ENCODE data around the gene PDLIM1.
A peak's percentile ranks its signal among the peaks of the same experiment; 100 is the strongest.
"Not testable (repeated sequence)": the region's sequence is repeated elsewhere in the genome, so short reads cannot be mapped to it uniquely, and the experiment has no call there.

Gene PDLIM1

GRCh38 chr10:95246582-95247051 lies 44.2 kb downstream of the PDLIM1 start:
- peaks cover 2 to 9% of the 10 kb centered on the region in 2 donors for H3K4me1 ChIP-seq (ENCODE audit: control insufficient read depth in 2 of 2, insufficient read depth in 2 of 2, low read length in 2 of 2)
- no peak overlapping the region for H3K4me3 ChIP-seq (ENCODE audit: low read length in 2 of 2)
- no peak overlapping the region for H3K9ac ChIP-seq (ENCODE audit: low read depth in 1 of 2, low read length in 2 of 2)
- no peak overlapping the region for H3K27ac ChIP-seq (ENCODE audit: low read depth in 2 of 2, low read length in 2 of 2)
- no peaks in the 10 kb centered on the region for H3K27me3 ChIP-seq (ENCODE audit: control insufficient read depth in 2 of 2, insufficient read depth in 2 of 2, low read length in 2 of 2)
- H3K36me3 ChIP-seq (ENCODE audit: control insufficient read depth in 2 of 2, insufficient read depth in 2 of 2, low read length in 2 of 2): peaks cover 50 to 54% of the 10 kb centered on the region in 2 donors
- H3K9me3 ChIP-seq (ENCODE audit: control insufficient read depth in 2 of 2, low read length in 2 of 2): no peaks in the 10 kb centered on the region

- Histone ChIP-seq H3K9me3 (ENCODE audit: control insufficient read depth in 2 of 2, low read length in 2 of 2) (no peaks in the 10 kb centered on the region), H3K27ac (ENCODE audit: low read depth in 2 of 2, low read length in 2 of 2) (no peak overlapping the region), H3K36me3 (ENCODE audit: control insufficient read depth in 2 of 2, insufficient read depth in 2 of 2, low read length in 2 of 2) (peaks cover 55 to 58% of the 10 kb centered on the region in 2 donors), H3K4me3 (ENCODE audit: low read length in 2 of 2) (no peak overlapping the region), H3K27me3 (ENCODE audit: control insufficient read depth in 2 of 2, insufficient read depth in 2 of 2, low read length in 2 of 2) (no peaks in the 10 kb centered on the region), H3K9ac (ENCODE audit: low read depth in 1 of 2, low read length in 2 of 2) (no peak overlapping the region), H3K4me1 (ENCODE audit: control insufficient read depth in 2 of 2, insufficient read depth in 2 of 2, low read length in 2 of 2) (peaks cover 2 to 9% of the 10 kb centered on the region in 2 donors)
Observed at GRCh38 chr10:95245425-95246055, 45.3 kb downstream of the PDLIM1 start.

- no peaks in the 10 kb centered on the region for H3K9me3 ChIP-seq (ENCODE audit: control insufficient read depth in 2 of 2, low read length in 2 of 2)
- H3K27me3 ChIP-seq (ENCODE audit: control insufficient read depth in 2 of 2, insufficient read depth in 2 of 2, low read length in 2 of 2): no peaks in the 10 kb centered on the region
- peak overlapping the region in 1 of 2 donors; percentile 2 for H3K27ac ChIP-seq (ENCODE audit: low read depth in 2 of 2, low read length in 2 of 2)
- peaks cover 1 to 5% of the 10 kb centered on the region in 2 donors for H3K4me1 ChIP-seq (ENCODE audit: control insufficient read depth in 2 of 2, insufficient read depth in 2 of 2, low read length in 2 of 2)
- no peak overlapping the region for H3K4me3 ChIP-seq (ENCODE audit: low read length in 2 of 2)
- no peak overlapping the region for H3K9ac ChIP-seq (ENCODE audit: low read depth in 1 of 2, low read length in 2 of 2)
- H3K36me3 ChIP-seq (ENCODE audit: control insufficient read depth in 2 of 2, insufficient read depth in 2 of 2, low read length in 2 of 2): peaks cover 61 to 62% of the 10 kb centered on the region in 2 donors
Observed at GRCh38 chr10:95244152-95244551, 46.7 kb downstream of the PDLIM1 start.

GRCh38 chr10:95243318-95243617 lies 47.5 kb downstream of the PDLIM1 start:
- H3K36me3 ChIP-seq (ENCODE audit: control insufficient read depth in 2 of 2, insufficient read depth in 2 of 2, low read length in 2 of 2): peaks cover 61 to 64% of the 10 kb centered on the region in 2 donors

GRCh38 chr10:95242581-95243317 lies 48.1 kb downstream of the PDLIM1 start:
- Histone ChIP-seq H3K27me3 (ENCODE audit: control insufficient read depth in 2 of 2, insufficient read depth in 2 of 2, low read length in 2 of 2) (no peaks in the 10 kb centered on the region), H3K27ac (ENCODE audit: low read depth in 2 of 2, low read length in 2 of 2) (no peak overlapping the region), H3K9me3 (ENCODE audit: control insufficient read depth in 2 of 2, low read length in 2 of 2) (no peaks in the 10 kb centered on the region), H3K4me3 (ENCODE audit: low read length in 2 of 2) (no peak overlapping the region), H3K36me3 (ENCODE audit: control insufficient read depth in 2 of 2, insufficient read depth in 2 of 2, low read length in 2 of 2) (peaks cover 65 to 69% of the 10 kb centered on the region in 2 donors), H3K4me1 (ENCODE audit: control insufficient read depth in 2 of 2, insufficient read depth in 2 of 2, low read length in 2 of 2) (peaks cover 0 to 9% of the 10 kb centered on the region in 2 donors), H3K9ac (ENCODE audit: low read depth in 1 of 2, low read length in 2 of 2) (no peak overlapping the region)

More at GRCh38 chr10:95243318-95243617, 47.5 kb downstream of the PDLIM1 start:
- H3K27ac ChIP-seq (ENCODE audit: low read depth in 2 of 2, low read length in 2 of 2): no peak overlapping the region
- H3K4me3 ChIP-seq (ENCODE audit: low read length in 2 of 2): no peak overlapping the region
- H3K4me1 ChIP-seq (ENCODE audit: control insufficient read depth in 2 of 2, insufficient read depth in 2 of 2, low read length in 2 of 2): peaks cover 0 to 8% of the 10 kb centered on the region in 2 donors
- no peaks in the 10 kb centered on the region for H3K27me3 ChIP-seq (ENCODE audit: control insufficient read depth in 2 of 2, insufficient read depth in 2 of 2, low read length in 2 of 2)
- H3K9me3 ChIP-seq (ENCODE audit: control insufficient read depth in 2 of 2, low read length in 2 of 2): no peaks in the 10 kb centered on the region
- no peak overlapping the region for H3K9ac ChIP-seq (ENCODE audit: low read depth in 1 of 2, low read length in 2 of 2)

- no peaks in the 10 kb centered on the region for H3K27me3 ChIP-seq (ENCODE audit: control insufficient read depth in 2 of 2, insufficient read depth in 2 of 2, low read length in 2 of 2)
- peaks cover 0 to 9% of the 10 kb centered on the region in 2 donors for H3K4me1 ChIP-seq (ENCODE audit: control insufficient read depth in 2 of 2, insufficient read depth in 2 of 2, low read length in 2 of 2)
- no peaks in the 10 kb centered on the region for H3K9me3 ChIP-seq (ENCODE audit: control insufficient read depth in 2 of 2, low read length in 2 of 2)
- H3K9ac ChIP-seq (ENCODE audit: low read depth in 1 of 2, low read length in 2 of 2): no peak overlapping the region
- peaks cover 69 to 80% of the 10 kb centered on the region in 2 donors for H3K36me3 ChIP-seq (ENCODE audit: control insufficient read depth in 2 of 2, insufficient read depth in 2 of 2, low read length in 2 of 2)
- no peak overlapping the region for H3K4me3 ChIP-seq (ENCODE audit: low read length in 2 of 2)
- no peak overlapping the region for H3K27ac ChIP-seq (ENCODE audit: low read depth in 2 of 2, low read length in 2 of 2)
Observed at GRCh38 chr10:95241533-95241932, 49.3 kb downstream of the PDLIM1 start.

GRCh38 chr10:95240811-95241210 lies 50.0 kb downstream of the PDLIM1 start:
- Histone ChIP-seq H3K36me3 (ENCODE audit: control insufficient read depth in 2 of 2, insufficient read depth in 2 of 2, low read length in 2 of 2) (peaks cover 66 to 78% of the 10 kb centered on the region in 2 donors), H3K27me3 (ENCODE audit: control insufficient read depth in 2 of 2, insufficient read depth in 2 of 2, low read length in 2 of 2) (no peaks in the 10 kb centered on the region), H3K9me3 (ENCODE audit: control insufficient read depth in 2 of 2, low read length in 2 of 2) (no peaks in the 10 kb centered on the region), H3K4me1 (ENCODE audit: control insufficient read depth in 2 of 2, insufficient read depth in 2 of 2, low read length in 2 of 2) (peaks cover 0 to 9% of the 10 kb centered on the region in 2 donors), H3K27ac (ENCODE audit: low read depth in 2 of 2, low read length in 2 of 2) (no peak overlapping the region), H3K9ac (ENCODE audit: low read depth in 1 of 2, low read length in 2 of 2) (no peak overlapping the region), H3K4me3 (ENCODE audit: low read length in 2 of 2) (no peak overlapping the region)

- peaks cover 60 to 70% of the 10 kb centered on the region in 2 donors for H3K36me3 ChIP-seq (ENCODE audit: control insufficient read depth in 2 of 2, insufficient read depth in 2 of 2, low read length in 2 of 2)
- not testable (repeated sequence) for H3K27me3 ChIP-seq (ENCODE audit: control insufficient read depth in 2 of 2, insufficient read depth in 2 of 2, low read length in 2 of 2); H3K4me3 ChIP-seq (ENCODE audit: low read length in 2 of 2); H3K9ac ChIP-seq (ENCODE audit: low read depth in 1 of 2, low read length in 2 of 2); H3K4me1 ChIP-seq (ENCODE audit: control insufficient read depth in 2 of 2, insufficient read depth in 2 of 2, low read length in 2 of 2); H3K27ac ChIP-seq (ENCODE audit: low read depth in 2 of 2, low read length in 2 of 2); H3K9me3 ChIP-seq (ENCODE audit: control insufficient read depth in 2 of 2, low read length in 2 of 2)
Observed at GRCh38 chr10:95240096-95240495, 50.7 kb downstream of the PDLIM1 start.

- H3K27ac ChIP-seq (ENCODE audit: low read depth in 2 of 2, low read length in 2 of 2): no peak overlapping the region
- H3K4me3 ChIP-seq (ENCODE audit: low read length in 2 of 2): no peak overlapping the region
- H3K27me3 ChIP-seq (ENCODE audit: control insufficient read depth in 2 of 2, insufficient read depth in 2 of 2, low read length in 2 of 2): no peaks in the 10 kb centered on the region
- no peaks in the 10 kb centered on the region for H3K9me3 ChIP-seq (ENCODE audit: control insufficient read depth in 2 of 2, low read length in 2 of 2)
- peak overlapping the region in 1 of 2 donors; percentile 4 for H3K9ac ChIP-seq (ENCODE audit: low read depth in 1 of 2, low read length in 2 of 2)
- peaks cover 0 to 4% of the 10 kb centered on the region in 2 donors for H3K4me1 ChIP-seq (ENCODE audit: control insufficient read depth in 2 of 2, insufficient read depth in 2 of 2, low read length in 2 of 2)
- peaks cover 57 to 68% of the 10 kb centered on the region in 2 donors for H3K36me3 ChIP-seq (ENCODE audit: control insufficient read depth in 2 of 2, insufficient read depth in 2 of 2, low read length in 2 of 2)
Observed at GRCh38 chr10:95237376-95238170, 53.2 kb downstream of the PDLIM1 start.

All from mucosa of rectum (tissue), 2 donors.